GM12878 (cell line): Measurements from ENCODE around the gene WSCD1. TPM values are rescaled to one million over a fixed set of nuclear protein-coding genes. Genes with fewer than 3 reads are reported as not detected.

Experiments used
- ATAC-seq: fragments of 200-7000 bp; cut with Tn5 transposase; 3 replicates; pipeline ENCODE4 v1.9.1; 2020; ENCODE audit warnings: mild to moderate bottlenecking, moderate library complexity
- BruUV-seq: library from RNA; stranded (reverse); fragments of 400-500 nt; replicated peaks from 2 replicates; lab custom pipeline; 2021; lab: Mats Ljungman, UMichigan
- CTCF ChIA-PET: fragments of 300-600 bp; sonication (Branson Sonifier 250); formaldehyde crosslinking; extraction: SDS; loops from one replicate; lab custom pipeline; 2021; ENCODE audit warnings: inconsistent platforms; lab: Yijun Ruan, JAX
- POLR2A ChIA-PET: fragments of 350-600 bp; formaldehyde crosslinking; extraction: SDS; loops from one replicate; lab custom pipeline; 2021; ENCODE audit warnings: inconsistent platforms; lab: Charles Lee
- RAD21 ChIA-PET: fragments of 300-600 bp; sonication (Branson Sonifier 250); formaldehyde crosslinking; loops from one replicate; lab custom pipeline; 2023; ENCODE audit warnings: antibody characterized with exemption; ENCODE audit not compliant: unreplicated experiment; lab: Charles Lee
- SMC1A ChIA-PET: fragments of 300-600 bp; sonication (Branson Sonifier 250); formaldehyde crosslinking; loops from one replicate; lab custom pipeline; 2023; ENCODE audit not compliant: unreplicated experiment, uncharacterized antibody; lab: Charles Lee
- DNase-seq: peaks from one replicate; pipeline ENCODE4 v3.0.0-alpha.2; 2011; ENCODE audit warnings: low read depth, low spot score
- FAIRE-seq: peaks from 3 replicates; lab custom pipeline; 2011; peaks lifted over from hg19 to GRCh38; lab: Jason Lieb, UNC
- H2AFZ ChIP-seq: 2 replicates; pipeline ENCODE4 v1.6.0; 2011; ENCODE audit warnings: low read depth, low read length, control low read depth; ENCODE audit not compliant: control insufficient read depth
- H3K27ac ChIP-seq: 2 replicates; pipeline ENCODE4 v1.5.1; 2011; ENCODE audit warnings: control low read depth; ENCODE audit not compliant: control insufficient read depth, insufficient read depth
- H3K27me3 ChIP-seq, 2 experiments: replicated peaks in 1 of 2; 2 replicates each; pipeline versions ENCODE4 v1.6.0 to v1.6.1; 2011; ENCODE audit warnings: low read length in 1 of 2; ENCODE audit not compliant: control insufficient read depth in 2 of 2, insufficient read depth in 2 of 2
- H3K36me3 ChIP-seq, 2 experiments: 2 replicates each; pipeline ENCODE4 v1.5.1; 2011; ENCODE audit warnings: low read length in 1 of 2; ENCODE audit not compliant: control insufficient read depth in 2 of 2, insufficient read depth in 2 of 2
- H3K4me1 ChIP-seq: 2 replicates; pipeline ENCODE4 v1.6.1; 2011; ENCODE audit warnings: mild to moderate bottlenecking, low read length, moderate library complexity, mixed read lengths; ENCODE audit not compliant: control insufficient read depth, insufficient read depth
- H3K4me2 ChIP-seq: 2 replicates; pipeline ENCODE4 v1.6.0; 2011; ENCODE audit warnings: control low read depth; ENCODE audit not compliant: control insufficient read depth, insufficient read depth
- H3K4me3 ChIP-seq: fragments of 200-600 bp; sonication (generic); 2 replicates; pipeline ENCODE4 v1.5.1; 2016
- H3K79me2 ChIP-seq: 2 replicates; pipeline ENCODE4 v1.6.0; 2011; ENCODE audit warnings: low read length; ENCODE audit not compliant: control insufficient read depth, insufficient read depth
- H3K9ac ChIP-seq: 2 replicates; pipeline ENCODE4 v1.8.0; 2011; ENCODE audit warnings: low read length, control low read depth, mixed read lengths; ENCODE audit not compliant: control insufficient read depth, insufficient read depth
- H3K9me3 ChIP-seq: replicated peaks from 3 replicates; pipeline ENCODE4 v1.5.1; 2011; ENCODE audit warnings: mild to moderate bottlenecking, low read length; ENCODE audit not compliant: control insufficient read depth, insufficient read depth
- H4K20me1 ChIP-seq: 2 replicates; pipeline ENCODE4 v1.6.0; 2011; ENCODE audit not compliant: control insufficient read depth, insufficient read depth
- CHD2 ChIP-seq: IDR thresholded peaks from 2 replicates; pipeline ENCODE4 v1.6.1; 2011; ENCODE audit warnings: low read depth, low read length, improper control_type of control experiment, borderline replicate concordance
- E4F1 ChIP-seq: fragments of 450-650 bp; IDR thresholded peaks from 2 replicates; pipeline ENCODE4 v1.6.1; 2018; ENCODE audit warnings: borderline replicate concordance, mild to moderate bottlenecking; ENCODE audit not compliant: partially characterized antibody
- ESRRA ChIP-seq: IDR thresholded peaks from 2 replicates; pipeline ENCODE4 v1.6.1; 2012; ENCODE audit warnings: mild to moderate bottlenecking, low read length, improper control_type of control experiment
- MEF2A ChIP-seq: IDR thresholded peaks from 2 replicates; pipeline ENCODE4 v1.6.1; 2011; ENCODE audit warnings: low read depth, mild to moderate bottlenecking, low read length, moderate library complexity; ENCODE audit not compliant: insufficient read depth
- MYC ChIP-seq: IDR thresholded peaks from 2 replicates; pipeline ENCODE4 v1.6.1; 2011; ENCODE audit warnings: mild to moderate bottlenecking, low read length, moderate library complexity, inconsistent platforms; ENCODE audit not compliant: insufficient read depth, insufficient replicate concordance, insufficient read length, severe bottlenecking
- NR2C2 ChIP-seq: IDR thresholded peaks from 2 replicates; pipeline ENCODE4 v1.6.1; 2011; ENCODE audit warnings: borderline replicate concordance, low read depth; ENCODE audit not compliant: control insufficient read depth, insufficient read length
- POLR2AphosphoS2 ChIP-seq: IDR thresholded peaks from 2 replicates; pipeline ENCODE4 v1.6.1; 2011; ENCODE audit warnings: low read depth, mild to moderate bottlenecking, low read length, improper control_type of control experiment, moderate library complexity
- RCOR1 ChIP-seq: conservative IDR thresholded peaks from 2 replicates; pipeline ENCODE4 v1.6.1; 2012; ENCODE audit warnings: low read depth, low read length, improper control_type of control experiment
- SREBF2 ChIP-seq: IDR thresholded peaks from 2 replicates; pipeline ENCODE4 v1.6.1; 2012; ENCODE audit warnings: mild to moderate bottlenecking, low read length
- ZNF217 ChIP-seq: fragments of 450-650 bp; IDR thresholded peaks from 2 replicates; pipeline ENCODE4 v1.6.1; 2017; ENCODE audit warnings: antibody characterized with exemption, mild to moderate bottlenecking
- ZNF384 ChIP-seq: IDR thresholded peaks from 2 replicates; pipeline ENCODE4 v1.6.1; 2012; ENCODE audit warnings: low read depth, mild to moderate bottlenecking, low read length, improper control_type of control experiment, borderline replicate concordance
- WGBS: methylation state at CpG from one replicate; pipeline ENCODE4 v1.1.6; 2016; ENCODE audit warnings: low lambda C conversion rate; ENCODE audit not compliant: insufficient replicate concordance, insufficient coverage; ENCODE audit errors: missing lambda C conversion rate; 5-methylcytosine and 5-hydroxymethylcytosine counted together
- in situ Hi-C: fragments of 300-500 bp; cut with MboI; formaldehyde crosslinking; loops from 9 replicates; pipeline ENCODE4 v1.14.3; 2018; ENCODE audit warnings: mixed read lengths
- intact Hi-C: fragments of 100-400 bp; cut with micrococcal nuclease; formaldehyde crosslinking; loops from one replicate; pipeline ENCODE4 v1.14.2; 2022; ENCODE audit not compliant: unreplicated experiment
- polyA plus RNA-seq, 11 experiments: library from polyadenylated mRNA; depleted of rRNA in 4 of 11; unstranded in 6 of 11; stranded (reverse) in 5 of 11; fragments of >200 nt; fragmentation: Nextera tagmentation in 4 of 11; fragmentation: Illumina TruSeq in 1 of 11; extraction: Ambion mirVana in 4 of 11; extraction: Trizol in 1 of 11; gene quantifications; 1 replicate in 1 of 11; 2 replicates in 10 of 11; pipeline versions ENCODE4 v1.2.1 to v1.2.3, GENCODE V29; 2011 to 2016; ENCODE audit warnings: inconsistent platforms in 2 of 11, missing spikeins in 2 of 11, low read depth in 1 of 11
- total RNA-seq, 4 experiments: library from RNA; depleted of rRNA in 3 of 4; stranded (reverse); fragments of >200 nt in 3 of 4; fragmentation: Illumina TruSeq in 1 of 4; extraction: Trizol in 1 of 4; gene quantifications; 2 replicates each; pipeline versions ENCODE4 v1.2.1 to v1.2.3, GENCODE V29; 2013 to 2021
- TF ChIP-seq, protein P1 (sequence below): fragments of 450-650 bp; IDR thresholded peaks from 2 replicates; pipeline ENCODE4 v1.6.1; 2017; ENCODE audit warnings: mild to moderate bottlenecking, low read depth, inconsistent platforms; ENCODE audit not compliant: poor library complexity, severe bottlenecking

Gene WSCD1
- total and polyA plus RNA-seq, 10 of the 15 experiments (the other 5 are each of a cell fraction or from before 2014, with no cell fraction given): 0.01 to 0.16 TPM; not detected in 8

DNA sequence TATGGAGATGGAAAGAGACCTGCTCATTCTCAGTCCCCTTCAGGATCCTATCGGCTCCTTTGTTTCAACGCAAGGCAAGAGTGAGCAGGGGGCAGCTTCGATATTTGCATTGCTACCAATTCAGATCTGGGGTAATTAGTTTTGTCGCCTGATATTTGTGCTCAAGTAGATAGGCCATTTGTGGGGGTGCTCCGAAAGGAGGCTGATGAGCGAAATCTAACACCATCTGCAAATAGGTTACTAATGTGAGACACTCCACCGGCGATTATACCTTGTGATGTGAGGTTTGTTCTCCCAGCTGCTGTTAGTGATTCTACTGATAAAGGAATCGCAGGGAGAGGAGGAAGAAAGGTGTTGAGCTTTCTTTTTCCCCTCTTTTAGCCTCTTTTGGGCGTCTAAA, 31.5 kb downstream of the WSCD1 start:
- no TSS peak for BruUV-seq
- no peak for ATAC-seq
- RAD21 ChIA-PET: no interaction called here
- SMC1A ChIA-PET: no interaction called here
- Histone ChIP-seq H3K27ac (no peak overlapping the region), H2AFZ (no peak overlapping the region), H3K9me3 (no peaks in the 10 kb centered on the region), H3K27me3 (no peaks in the 10 kb centered on the region; a peak in 2 of 4 replicates), H4K20me1 (no peaks in the 10 kb centered on the region), H3K4me1 (no peaks in the 10 kb centered on the region), H3K79me2 (no peaks in the 10 kb centered on the region), H3K4me2 (no peak overlapping the region), H3K9ac (no peak overlapping the region), H3K4me3 (no peak overlapping the region), H3K36me3 (no peaks in the 10 kb centered on the region)
- POLR2A ChIA-PET: no interaction called here
- 42% methylated on average over 10 of the region's 10 CpGs for WGBS
- no peak for DNase-seq
- FAIRE-seq: no peak
- CTCF ChIA-PET: no interaction called here
- in situ Hi-C loops: no loop called here
- intact Hi-C loops: no loop called here
- TF ChIP-seq E4F1 (no peak), SREBF2 (no peak), NR2C2 (no peak), ZNF217 (no peak), ESRRA (no peak), POLR2AphosphoS2 (no peak), RCOR1 (no peak), MEF2A (no peak), CHD2 (no peak), MYC (no peak), ZNF384 (no peak)
- TF ChIP-seq, protein P1, sequence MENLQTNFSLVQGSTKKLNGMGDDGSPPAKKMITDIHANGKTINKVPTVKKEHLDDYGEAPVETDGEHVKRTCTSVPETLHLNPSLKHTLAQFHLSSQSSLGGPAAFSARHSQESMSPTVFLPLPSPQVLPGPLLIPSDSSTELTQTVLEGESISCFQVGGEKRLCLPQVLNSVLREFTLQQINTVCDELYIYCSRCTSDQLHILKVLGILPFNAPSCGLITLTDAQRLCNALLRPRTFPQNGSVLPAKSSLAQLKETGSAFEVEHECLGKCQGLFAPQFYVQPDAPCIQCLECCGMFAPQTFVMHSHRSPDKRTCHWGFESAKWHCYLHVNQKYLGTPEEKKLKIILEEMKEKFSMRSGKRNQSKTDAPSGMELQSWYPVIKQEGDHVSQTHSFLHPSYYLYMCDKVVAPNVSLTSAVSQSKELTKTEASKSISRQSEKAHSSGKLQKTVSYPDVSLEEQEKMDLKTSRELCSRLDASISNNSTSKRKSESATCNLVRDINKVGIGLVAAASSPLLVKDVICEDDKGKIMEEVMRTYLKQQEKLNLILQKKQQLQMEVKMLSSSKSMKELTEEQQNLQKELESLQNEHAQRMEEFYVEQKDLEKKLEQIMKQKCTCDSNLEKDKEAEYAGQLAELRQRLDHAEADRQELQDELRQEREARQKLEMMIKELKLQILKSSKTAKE: no peak
